ENCODE measurements around the gene SCNN1A.
A peak's percentile ranks its signal among the peaks of the same experiment; 100 is the strongest.

The SCNN1A gene

GRCh38 chr12:6367969-6368892 lies 7.1 kb downstream of the SCNN1A start:
- DNase-seq: no peak

- peak in 1 of 2 experiments; percentile 9 for DNase-seq
These were observed 8.0 kb downstream of the SCNN1A start for GRCh38 chr12:6367065-6367968.

- no peak for DNase-seq
These were observed 11.4 kb downstream of the SCNN1A start for GRCh38 chr12:6364044-6364374.

GRCh38 chr12:6363330-6364043 lies 11.9 kb downstream of the SCNN1A start:
- peak; percentile 36 to 83 for DNase-seq

- no peak for DNase-seq
These were observed 12.4 kb downstream of the SCNN1A start for GRCh38 chr12:6363010-6363329.

- no peak for DNase-seq
These were observed 13.0 kb downstream of the SCNN1A start for GRCh38 chr12:6362403-6362802.

- DNase-seq: no peak
These were observed 13.5 kb downstream of the SCNN1A start for GRCh38 chr12:6361834-6362233.

GRCh38 chr12:6360578-6361490 lies 14.5 kb downstream of the SCNN1A start:
- DNase-seq: no peak

GRCh38 chr12:6360080-6360571 lies 15.2 kb downstream of the SCNN1A start:
- no peak for DNase-seq

- no peak for DNase-seq
These were observed 16.5 kb downstream of the SCNN1A start for GRCh38 chr12:6358881-6359280.

- DNase-seq: no peak
These were observed 19.0 kb downstream of the SCNN1A start for GRCh38 chr12:6356374-6356820.

- peak in 1 of 2 experiments; percentile 21 for DNase-seq
These were observed 19.6 kb downstream of the SCNN1A start for GRCh38 chr12:6355491-6356373.

- DNase-seq: no peak
These were observed 20.6 kb downstream of the SCNN1A start for GRCh38 chr12:6354495-6355393.

GRCh38 chr12:6352193-6353173 lies 22.9 kb downstream of the SCNN1A start:
- no peak for DNase-seq

GRCh38 chr12:6351622-6352021 lies 23.7 kb downstream of the SCNN1A start:
- no peak for DNase-seq

GRCh38 chr12:6347367-6348338 lies 27.7 kb downstream of the SCNN1A start:
- no peak for DNase-seq

- DNase-seq: no peak
These were observed 28.4 kb downstream of the SCNN1A start for GRCh38 chr12:6346942-6347341.
